Endodermal cell (in vitro differentiated cells): Measurements from ENCODE around the gene CCNI. TPM values are rescaled to one million over a fixed set of nuclear protein-coding genes. Genes with fewer than 3 reads are reported as not detected.
A peak's percentile ranks its signal among the peaks of the same experiment; 100 is the strongest.

Source experiments
- DNase-seq: peaks from one replicate; pipeline ENCODE4 v3.0.0-alpha.2; 2017
- H3K27ac ChIP-seq: 2 replicates; pipeline ENCODE4 v1.5.1; 2013; ENCODE audit warnings: mild to moderate bottlenecking, low read depth, low read length, moderate library complexity
- H3K27me3 ChIP-seq: 2 replicates; pipeline ENCODE4 v1.6.1; 2013; ENCODE audit warnings: mild to moderate bottlenecking, low read length, moderate library complexity; ENCODE audit not compliant: insufficient read depth, control insufficient read depth, poor library complexity, severe bottlenecking
- H3K36me3 ChIP-seq: 2 replicates; pipeline ENCODE4 v1.7.0; 2013; ENCODE audit warnings: mild to moderate bottlenecking, low read length, moderate library complexity; ENCODE audit not compliant: control insufficient read depth, insufficient read depth
- H3K4me1 ChIP-seq: one replicate; pipeline ENCODE4 v1.7.0; 2013; ENCODE audit warnings: low read length; ENCODE audit not compliant: control insufficient read depth, insufficient read depth
- H3K4me3 ChIP-seq: 2 replicates; pipeline ENCODE4 v1.5.1; 2013; ENCODE audit warnings: mild to moderate bottlenecking, low read length, moderate library complexity
- H3K9ac ChIP-seq: 2 replicates; pipeline ENCODE4 v1.6.1; 2013; ENCODE audit warnings: mild to moderate bottlenecking, low read length, moderate library complexity; ENCODE audit not compliant: poor library complexity, severe bottlenecking; ENCODE audit errors: extremely low read depth
- H3K9me3 ChIP-seq: 2 replicates; pipeline ENCODE4 v1.6.1; 2013; ENCODE audit warnings: mild to moderate bottlenecking, low read length, moderate library complexity; ENCODE audit not compliant: control insufficient read depth
- H3K27ac Mint-ChIP-seq: 2 replicates; pipeline ENCODE4 v1.8.0; 2020; ENCODE audit warnings: mixed read lengths
- H3K27me3 Mint-ChIP-seq: 2 replicates; pipeline ENCODE4 v1.8.0; 2021; ENCODE audit warnings: mild to moderate bottlenecking, mixed read lengths; ENCODE audit not compliant: insufficient read depth
- H3K36me3 Mint-ChIP-seq: 2 replicates; pipeline ENCODE4 v1.8.0; 2020; ENCODE audit warnings: low read depth, mixed read lengths
- H3K4me1 Mint-ChIP-seq: 2 replicates; pipeline ENCODE4 v1.8.0; 2020; ENCODE audit warnings: mixed read lengths
- H3K4me3 Mint-ChIP-seq: 2 replicates; pipeline ENCODE4 v1.8.0; 2020; ENCODE audit warnings: mild to moderate bottlenecking, moderate library complexity, mixed read lengths
- H3K9me3 Mint-ChIP-seq: 2 replicates; pipeline ENCODE4 v1.8.0; 2020; ENCODE audit warnings: mild to moderate bottlenecking, mixed read lengths
- CTCF ChIP-seq: fragments of 200-600 bp; sonication (generic); conservative IDR thresholded peaks from 2 replicates; pipeline ENCODE4 v1.5.0; 2021; ENCODE audit warnings: antibody characterized with exemption, mild to moderate bottlenecking
- WGBS, 2 experiments: methylation state at CpG; one replicate each; pipeline versions ENCODE4 v1.1.5 to v1.1.7; 2013; ENCODE audit warnings: missing lambda C conversion rate in 2 of 2, mixed read lengths in 1 of 2; ENCODE audit not compliant: insufficient coverage in 1 of 2, insufficient read length in 1 of 2; 5-methylcytosine and 5-hydroxymethylcytosine counted together
- total RNA-seq, 2 donors: library from RNA; stranded (reverse); fragmentation: NEBNext Ultra II Directional in 1 of 2; extraction: Animal tissue kit (Norgen Biotek cat#: 25700) in 1 of 2; gene quantifications; 2 replicates in 1 of 2; 3 replicates in 1 of 2; pipeline ENCODE4 v1.2.1, GENCODE V29; 2021

Gene CCNI
- total RNA-seq, 2 donors from 2014 or later = 283 to 302 TPM

GRCh38 chr4:77122656-77123055 is 46.9 kb upstream of the CCNI start:
- Mint-ChIP-seq H3K27me3 (no peaks in the 10 kb centered on the region), H3K36me3 (no peaks in the 10 kb centered on the region), H3K4me1 (peaks cover 37% of the 10 kb centered on the region), H3K4me3 (no peak overlapping the region), H3K27ac (no peak overlapping the region), H3K9me3 (peaks cover 17% of the 10 kb centered on the region)
- TF ChIP-seq CTCF = no peak
- Histone ChIP-seq H3K36me3 (no peaks in the 10 kb centered on the region), H3K4me1 (peaks cover 34% of the 10 kb centered on the region), H3K4me3 (peak overlapping the region; percentile 44), H3K27me3 (no peaks in the 10 kb centered on the region), H3K27ac (no peak overlapping the region), H3K9me3 (peaks cover 16% of the 10 kb centered on the region), H3K9ac (no peak overlapping the region)
- DNase-seq = no peak
- 90 to 95% methylated on average over 4 of the region's 4 CpGs for WGBS, 2 experiments

GRCh38 chr4:77121736-77122240 is 46.0 kb upstream of the CCNI start:
- no peak overlapping the region for H3K27ac ChIP-seq
- no peaks in the 10 kb centered on the region for H3K27me3 Mint-ChIP-seq
- no peak overlapping the region for H3K27ac Mint-ChIP-seq
- 96% methylated on average over 5 of the region's 5 CpGs; no CpG with 5 or more reads in 1 of the 2 experiments for WGBS, 2 experiments
- H3K36me3 Mint-ChIP-seq = no peaks in the 10 kb centered on the region
- TF ChIP-seq CTCF = no peak
- H3K9me3 ChIP-seq = peaks cover 20% of the 10 kb centered on the region
- H3K4me3 Mint-ChIP-seq = no peak overlapping the region
- peaks cover 25% of the 10 kb centered on the region for H3K4me1 ChIP-seq
- H3K9me3 Mint-ChIP-seq = peaks cover 23% of the 10 kb centered on the region
- H3K4me1 Mint-ChIP-seq = peaks cover 37% of the 10 kb centered on the region
- no peak for DNase-seq
- H3K4me3 ChIP-seq = no peak overlapping the region
- no peak overlapping the region for H3K9ac ChIP-seq
- no peaks in the 10 kb centered on the region for H3K36me3 ChIP-seq
- no peaks in the 10 kb centered on the region for H3K27me3 ChIP-seq

- no peak overlapping the region for H3K9ac ChIP-seq
- no peaks in the 10 kb centered on the region for H3K36me3 Mint-ChIP-seq
- WGBS, 2 experiments = 90 to 97% methylated on average over 7 to 8 of the region's 8 CpGs
Observed at GRCh38 chr4:77120886-77121508, 45.2 kb upstream of the CCNI start.

More at GRCh38 chr4:77120886-77121508, 45.2 kb upstream of the CCNI start:
- DNase-seq = no peak
- peaks cover 25% of the 10 kb centered on the region for H3K4me1 ChIP-seq
- peaks cover 23% of the 10 kb centered on the region for H3K9me3 Mint-ChIP-seq
- no peak overlapping the region for H3K4me3 Mint-ChIP-seq
- H3K4me3 ChIP-seq = no peak overlapping the region
- no peaks in the 10 kb centered on the region for H3K27me3 Mint-ChIP-seq
- H3K27ac Mint-ChIP-seq = no peak overlapping the region
- H3K27ac ChIP-seq = no peak overlapping the region
- H3K27me3 ChIP-seq = no peaks in the 10 kb centered on the region
- H3K4me1 Mint-ChIP-seq = peaks cover 36% of the 10 kb centered on the region
- peaks cover 20% of the 10 kb centered on the region for H3K9me3 ChIP-seq
- no peaks in the 10 kb centered on the region for H3K36me3 ChIP-seq
- peak; percentile 56 for TF ChIP-seq CTCF
